NCI-H146 (cell line): ENCODE measurements around the gene DDX39A.
"Not testable (repeated sequence)": the region's sequence is repeated elsewhere in the genome, so short reads cannot be mapped to it uniquely, and the experiment has no call there.

Source experiments
- DNase-seq: peaks from one replicate; lab custom pipeline; 2025; lab: John Stamatoyannopoulos, UW

Gene DDX39A

DNA sequence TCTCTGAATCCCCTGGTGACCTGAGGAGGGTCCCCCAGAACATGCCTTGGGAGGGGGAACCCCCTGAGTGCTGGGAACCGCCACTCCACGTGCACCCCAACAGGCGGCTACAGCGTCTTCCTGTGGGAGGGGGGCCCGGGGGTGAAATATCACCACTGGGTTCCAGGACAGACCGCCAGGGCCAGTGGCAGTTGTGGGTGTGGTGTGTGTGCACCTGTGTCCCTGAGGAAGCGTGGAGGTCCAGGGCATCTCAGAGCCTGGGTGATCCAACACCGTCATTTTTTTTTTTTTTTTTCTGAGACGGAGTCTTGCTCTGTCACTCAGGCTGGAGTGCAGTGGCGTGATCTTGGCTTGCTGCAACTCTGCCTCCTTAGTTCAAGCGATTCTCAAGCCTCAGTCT is 33.6 kb downstream of the DDX39A start:
- no peak for DNase-seq

DNA sequence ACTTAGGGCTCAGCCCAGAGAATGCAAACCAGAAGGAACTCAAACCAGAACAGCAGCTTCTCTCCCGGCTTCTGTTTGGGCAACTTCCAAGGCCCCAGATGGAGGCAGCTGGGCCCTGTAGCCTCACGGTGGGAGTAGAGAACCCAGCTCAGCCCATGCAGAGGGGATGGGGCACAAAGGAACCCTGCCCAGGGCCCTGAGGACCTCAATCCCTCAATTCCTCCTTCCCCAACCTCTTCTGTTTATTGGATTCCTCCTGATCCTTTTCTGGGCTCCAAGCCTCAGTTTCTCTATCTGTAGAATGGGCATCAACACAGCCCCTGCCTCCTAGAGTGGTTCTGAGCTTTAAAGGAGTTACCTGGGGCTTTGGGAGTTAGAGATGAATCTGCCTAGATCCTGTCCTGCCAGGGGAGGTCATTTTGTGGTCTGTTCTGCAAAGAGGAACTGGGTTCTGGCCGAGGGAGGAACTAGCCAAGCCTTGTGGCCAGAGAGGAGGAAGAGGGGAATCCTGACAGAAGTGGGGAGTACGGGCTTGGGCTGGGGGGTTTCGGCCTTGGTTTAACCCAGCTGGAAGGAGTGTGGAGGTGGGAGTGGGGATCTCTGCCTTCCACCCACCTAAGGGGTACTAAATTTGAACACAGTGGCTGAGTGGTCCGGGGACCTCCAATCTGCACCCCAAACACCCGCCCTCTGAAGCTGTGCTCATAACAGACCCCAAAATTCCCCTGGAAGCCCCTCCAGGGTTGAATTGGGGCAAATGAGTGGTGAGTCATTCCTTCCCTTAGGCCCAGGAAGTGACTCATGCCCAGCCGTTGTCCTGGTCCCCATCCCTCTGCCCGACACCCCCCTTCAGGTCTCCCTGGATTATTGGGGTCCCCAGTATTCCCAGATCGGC is 35.2 kb downstream of the DDX39A start:
- DNase-seq: no peak

DNA sequence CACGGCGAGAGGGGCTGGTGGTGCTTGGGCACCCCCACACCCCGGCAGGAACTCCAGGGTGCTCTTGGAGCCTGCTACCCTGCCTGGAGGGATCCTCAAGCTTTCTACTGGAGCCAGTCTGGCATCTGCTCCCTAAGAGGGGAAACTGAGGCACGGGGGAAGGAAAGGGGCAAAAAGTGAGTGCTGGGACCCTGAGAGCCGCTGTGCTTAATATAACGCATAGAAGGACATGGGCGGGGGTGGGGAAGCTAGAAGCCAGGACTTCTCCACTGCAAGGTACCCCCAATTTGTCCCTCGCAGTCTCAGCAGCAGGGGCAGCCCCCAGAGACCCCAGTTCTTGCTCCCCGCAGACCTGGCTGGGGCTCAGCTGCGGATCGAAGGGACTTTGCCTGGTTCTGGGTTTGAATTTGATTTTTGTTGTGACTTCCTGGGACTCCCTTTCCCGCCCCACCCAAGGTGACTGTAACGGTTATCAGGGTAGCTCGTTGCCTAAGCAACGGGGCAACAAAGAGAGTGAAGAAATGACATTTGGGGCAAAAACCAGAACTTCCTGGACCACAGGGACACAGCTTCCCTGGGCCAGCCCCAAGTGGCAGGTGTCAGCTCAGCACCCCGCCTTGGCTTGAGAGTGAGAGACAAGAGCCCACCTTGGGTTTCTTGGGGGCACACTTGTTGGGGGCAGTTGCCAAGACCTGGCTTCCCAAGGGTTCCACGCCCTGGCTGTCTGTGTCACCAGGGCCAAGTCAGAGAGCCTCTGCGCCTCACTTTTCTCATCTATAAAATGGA is 37.3 kb downstream of the DDX39A start:
- DNase-seq: no peak

DNA sequence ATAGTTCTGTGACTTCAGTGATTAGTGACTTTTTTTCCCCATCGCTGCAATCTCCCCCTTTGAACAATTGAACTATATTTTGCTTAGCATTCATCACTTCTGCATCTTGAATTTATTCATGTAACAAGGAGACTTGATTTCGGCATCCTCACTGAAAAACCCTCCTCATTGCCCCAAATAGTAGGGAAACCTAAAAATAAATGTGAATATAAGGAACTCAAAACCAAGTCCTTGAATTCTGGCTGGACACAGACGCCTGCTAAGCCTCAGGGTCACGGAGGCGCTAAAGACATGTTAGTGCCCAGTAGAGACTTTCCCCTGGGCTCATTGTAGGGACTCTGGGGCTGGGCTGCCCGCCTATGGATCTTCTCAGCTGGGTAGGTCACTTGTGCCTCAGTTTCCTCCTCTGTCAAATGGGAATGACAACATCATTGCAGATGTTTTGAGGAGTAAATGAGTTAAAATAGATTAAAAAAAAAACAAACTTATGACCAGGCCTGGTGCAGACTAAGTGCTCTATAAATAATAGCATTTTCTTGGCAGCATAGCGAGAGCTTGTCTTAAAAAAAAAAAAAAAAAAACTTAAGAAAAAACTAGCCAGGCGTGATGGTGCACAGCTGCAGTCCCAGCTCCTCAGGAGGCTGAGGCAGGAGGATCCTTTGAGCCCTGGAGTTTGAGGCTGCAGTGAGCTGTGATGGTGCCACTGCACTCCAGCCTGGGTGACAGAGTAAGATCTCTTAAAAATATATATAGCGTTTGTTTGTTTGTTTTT is 39.7 kb downstream of the DDX39A start:
- DNase-seq: no peak

DNA sequence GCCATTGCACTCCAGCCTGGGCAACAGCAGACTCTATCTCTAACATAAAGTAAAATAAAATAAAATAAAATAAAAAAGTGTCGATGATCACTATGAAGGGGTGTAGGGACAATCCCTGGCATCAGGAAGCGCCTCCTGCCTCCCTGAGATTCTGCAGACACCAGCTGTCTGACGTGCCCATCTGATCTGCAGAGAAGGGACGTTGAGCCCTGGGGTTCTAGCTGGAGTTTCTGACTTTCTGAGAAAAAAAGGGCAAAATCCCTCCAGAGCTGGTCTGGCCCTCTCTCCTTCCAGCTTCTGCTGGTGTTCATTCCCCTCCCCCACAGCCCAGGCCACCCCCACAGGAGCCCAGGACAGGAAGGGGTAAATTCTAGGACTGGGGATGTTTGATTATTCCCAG is 40.3 kb downstream of the DDX39A start:
- DNase-seq: no peak

DNA sequence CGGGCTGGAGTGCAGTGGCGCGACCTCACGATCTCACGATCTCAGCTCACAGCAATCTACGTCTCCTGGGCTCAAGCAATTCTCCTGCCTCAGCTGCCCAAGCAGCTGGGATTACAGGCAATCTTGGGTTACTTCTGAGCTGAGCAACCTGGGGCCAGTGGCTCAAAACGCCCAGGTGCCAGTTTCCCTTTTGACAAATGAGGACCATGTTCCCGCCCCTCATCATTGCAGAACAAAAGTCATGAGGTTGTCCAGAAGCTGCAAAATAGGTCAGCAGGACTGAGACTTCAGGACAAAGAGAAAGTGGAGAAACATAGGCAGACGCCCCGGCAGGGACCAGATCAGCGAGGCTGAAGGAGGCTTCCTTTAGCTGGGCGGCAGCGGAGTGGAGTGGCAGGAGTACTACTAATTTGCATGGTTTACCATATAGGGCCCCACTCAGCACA is 41.2 kb downstream of the DDX39A start:
- DNase-seq: no peak

DNA sequence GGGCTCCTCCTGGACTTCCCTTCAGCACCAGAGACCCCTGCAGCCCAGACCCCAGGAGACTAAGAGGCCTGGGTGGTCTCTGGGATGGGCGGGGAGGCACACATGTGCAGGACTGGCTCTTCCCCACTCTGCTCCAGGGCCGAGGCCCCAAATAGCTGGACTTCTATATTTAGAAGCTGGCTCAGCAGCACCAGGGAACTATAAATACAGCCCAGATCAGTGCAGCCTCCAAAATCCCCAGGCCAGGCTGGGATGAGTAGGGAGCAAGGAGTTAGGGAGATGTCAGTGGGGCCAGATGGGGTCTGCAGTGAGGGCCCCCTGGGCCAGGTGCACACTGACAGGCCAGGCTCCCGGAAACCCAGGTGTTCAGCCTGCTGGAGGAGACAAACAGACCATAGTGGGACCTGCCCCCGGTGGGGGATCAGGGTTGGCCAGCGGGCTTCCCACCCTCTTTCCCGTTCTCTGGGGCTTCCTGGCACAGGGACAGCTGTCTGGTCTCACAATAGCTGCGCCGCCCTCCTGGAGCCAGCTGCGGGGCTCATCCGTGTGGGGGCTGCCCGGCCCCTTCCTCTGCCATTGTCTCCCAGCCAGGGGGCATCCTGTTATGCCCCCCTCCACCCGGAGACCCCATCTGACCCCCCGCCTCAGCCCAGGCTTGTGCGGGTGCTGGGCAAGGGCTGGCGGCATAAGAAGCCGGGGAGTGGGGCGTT is 43.4 kb downstream of the DDX39A start:
- peak; percentile 16 for DNase-seq

DNA sequence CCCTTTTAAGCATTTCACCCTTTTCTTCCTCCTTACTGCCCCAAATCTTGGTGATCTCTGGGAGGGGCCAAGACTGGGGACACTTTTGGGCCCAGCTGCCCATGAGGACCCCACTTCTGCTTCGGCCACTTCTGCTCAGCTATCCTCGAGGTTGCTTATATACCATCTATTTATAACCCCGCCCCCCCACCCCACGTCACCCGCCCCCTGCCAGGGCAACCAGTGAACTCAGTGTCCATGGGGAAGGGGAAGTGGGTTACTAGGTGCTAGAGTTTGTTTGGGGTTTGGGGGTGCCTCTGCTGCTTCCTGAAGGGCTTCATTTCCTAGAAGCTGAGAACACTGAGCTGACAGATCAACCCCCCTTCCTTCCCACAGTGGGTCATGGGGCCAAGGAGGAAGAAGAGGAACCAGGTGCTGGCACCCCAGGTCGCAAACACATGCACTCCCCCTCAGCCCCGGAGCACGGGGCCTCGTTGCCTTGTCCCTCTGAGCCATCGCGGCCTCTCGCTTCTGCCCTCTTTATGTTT is 44.0 kb downstream of the DDX39A start:
- no peak for DNase-seq

DNA sequence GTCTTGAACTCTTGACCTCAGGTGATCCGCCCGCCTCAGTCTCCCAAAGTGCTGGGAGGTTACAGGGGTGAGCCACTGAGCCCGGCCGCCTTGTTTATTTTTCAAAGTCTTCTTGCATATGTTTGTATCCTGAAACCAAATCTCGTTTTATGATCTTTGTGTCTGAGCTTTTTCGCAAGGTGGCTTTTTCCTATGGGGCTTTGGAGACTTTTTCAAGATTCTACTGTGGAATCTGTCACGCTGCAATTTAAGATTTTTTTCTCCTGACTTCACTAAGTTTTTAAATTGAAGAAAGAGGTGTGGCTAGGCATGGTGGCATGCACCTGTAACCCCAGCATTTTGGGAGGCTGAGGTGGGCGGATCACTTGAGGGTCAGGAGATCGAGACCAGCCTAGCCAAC is 44.8 kb downstream of the DDX39A start:
- DNase-seq: not testable (repeated sequence)

DNA sequence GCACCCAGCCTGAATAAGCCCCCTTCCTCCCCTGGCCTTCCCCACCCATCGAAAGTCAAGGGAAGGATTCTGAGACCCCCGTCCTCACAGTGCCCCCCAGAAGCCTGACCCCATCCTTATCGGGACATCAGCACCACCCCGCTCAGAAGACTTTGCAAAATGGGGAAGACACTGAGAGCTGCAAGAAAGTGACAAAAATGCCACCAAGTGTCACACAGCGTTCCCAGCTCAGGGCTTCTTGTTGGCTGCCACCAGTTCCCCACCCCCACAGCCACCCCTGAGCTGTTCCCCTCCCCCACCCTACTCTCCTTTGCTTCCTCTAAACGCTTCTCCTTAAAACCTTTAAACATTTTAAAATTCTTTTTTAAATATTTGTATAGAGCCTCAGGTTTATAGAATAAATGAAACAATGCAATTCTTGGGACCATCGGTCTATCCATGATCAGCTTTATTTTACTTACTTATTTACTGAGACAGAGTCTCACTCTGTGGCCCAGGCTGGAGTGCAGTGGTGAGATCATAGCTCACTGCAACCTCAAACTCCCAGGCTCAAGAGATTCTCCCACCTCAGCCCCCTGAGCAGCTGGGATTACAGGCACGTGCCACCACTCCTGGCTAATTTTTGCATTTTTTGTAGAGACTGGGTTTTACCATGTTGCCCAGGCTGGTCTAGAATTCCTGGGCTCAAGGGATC is 46.6 kb downstream of the DDX39A start:
- not testable (repeated sequence) for DNase-seq

DNA sequence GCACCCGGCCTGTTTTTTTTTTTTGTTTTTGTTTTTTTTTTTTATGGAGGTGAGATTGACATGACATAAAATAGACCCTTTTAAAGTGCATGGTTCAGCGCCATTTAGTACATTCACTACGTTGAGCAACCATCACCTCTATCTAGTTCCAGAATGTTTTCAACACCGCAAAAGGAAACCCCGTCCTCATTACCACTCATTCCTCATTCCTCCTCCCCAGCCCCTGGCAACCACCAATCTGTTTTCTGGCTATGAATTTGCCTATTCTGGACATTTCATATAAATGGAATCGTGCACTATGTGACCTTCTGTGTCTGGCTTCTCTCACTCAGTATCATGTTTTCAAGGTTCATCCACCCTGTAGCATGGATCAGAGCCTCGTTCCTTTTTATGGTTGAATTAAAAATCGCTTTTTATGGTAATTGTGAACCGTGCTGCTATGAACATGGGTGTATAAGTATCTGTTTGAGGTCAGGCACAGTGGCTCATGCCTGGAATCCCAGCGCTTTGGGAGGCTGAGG is 47.8 kb downstream of the DDX39A start:
- DNase-seq: no peak

DNA sequence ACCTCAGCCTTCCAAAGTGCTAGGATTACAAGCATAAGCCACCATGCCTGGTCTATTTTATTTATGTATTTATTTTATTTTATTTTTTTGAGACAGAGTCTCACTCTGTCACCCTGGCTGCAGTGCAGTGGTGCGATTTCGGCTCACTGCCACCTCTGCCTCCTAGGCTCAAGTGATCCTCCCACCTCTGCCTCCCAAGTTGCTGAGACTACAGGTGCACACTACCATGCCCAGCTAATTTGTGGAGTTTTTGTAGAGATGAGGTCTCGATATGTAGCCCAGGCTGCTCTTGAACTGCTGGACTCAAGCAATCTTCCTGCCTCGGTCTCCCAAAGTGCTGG is 48.2 kb downstream of the DDX39A start:
- no peak for DNase-seq

DNA sequence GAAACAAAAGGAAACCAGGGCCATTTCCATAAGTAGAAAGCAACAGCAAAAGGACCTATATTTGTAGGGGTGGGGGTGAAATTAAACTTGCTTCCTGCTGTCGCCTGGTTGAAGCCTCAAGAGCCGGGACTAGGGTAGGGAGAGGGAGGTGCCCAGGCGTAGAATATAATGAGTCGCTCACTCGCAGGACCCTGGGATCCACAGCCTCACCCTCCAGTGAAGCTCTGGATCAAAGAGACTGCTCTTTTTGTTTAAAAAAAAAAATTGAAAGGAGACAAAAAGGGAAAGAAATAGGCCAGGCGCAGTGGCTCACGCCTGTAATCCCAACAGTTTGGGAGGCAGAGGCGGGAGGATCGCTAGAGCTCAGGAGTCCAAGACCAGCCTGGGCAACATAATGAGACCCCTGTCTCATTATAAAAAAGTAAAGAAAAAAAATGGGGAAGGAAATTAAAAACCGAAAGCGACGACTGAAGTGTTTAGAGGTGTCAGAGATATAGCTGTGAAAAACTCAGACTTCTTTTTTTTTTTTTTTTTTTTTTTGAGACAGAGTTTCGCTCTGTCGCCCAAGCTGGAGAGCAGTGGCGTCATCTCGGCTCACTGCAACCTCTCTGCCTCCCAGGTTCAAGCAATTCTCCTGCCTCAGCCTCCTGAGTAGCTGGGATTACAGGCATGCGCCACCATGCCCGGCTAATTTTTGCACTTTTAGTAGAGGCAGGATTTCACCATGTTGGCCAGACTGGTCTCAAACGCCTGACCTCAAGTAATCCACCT is 48.8 kb downstream of the DDX39A start:
- DNase-seq: no peak

DNA sequence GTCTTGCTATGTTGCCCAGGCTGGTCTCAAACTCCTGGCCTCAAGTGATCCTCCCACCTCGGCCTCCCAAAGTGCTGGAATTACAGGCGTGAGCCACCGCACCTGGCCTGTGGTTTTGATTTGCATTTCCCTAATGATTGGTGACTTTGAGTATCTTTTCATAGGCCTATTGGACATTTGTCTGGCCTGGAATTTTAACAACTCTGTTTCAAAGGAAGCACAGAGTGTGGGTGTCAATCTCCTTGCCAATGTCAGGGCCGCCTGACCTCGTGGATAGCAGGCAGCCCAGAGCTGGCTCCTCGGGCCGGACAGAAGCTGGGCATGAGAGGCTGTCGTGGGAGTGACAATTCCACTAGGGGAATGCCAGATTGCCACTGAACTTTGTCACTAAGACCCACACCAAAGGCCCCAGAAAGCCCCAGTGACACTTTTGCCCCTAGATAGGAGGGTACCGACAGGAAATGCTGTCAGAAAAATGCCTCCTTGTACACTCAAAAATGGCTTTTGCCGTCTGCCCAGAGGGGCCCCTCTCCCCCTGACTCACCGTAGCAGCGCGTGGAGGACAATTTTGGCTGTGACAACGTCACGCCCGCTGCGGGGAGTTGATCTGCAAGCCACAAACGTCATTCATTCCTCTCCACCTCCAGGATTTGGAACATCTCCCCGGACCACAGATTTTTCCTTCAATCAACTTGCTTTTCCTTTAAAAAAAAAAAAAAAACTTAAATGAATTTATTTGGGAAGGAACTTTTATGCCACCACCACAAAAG is 49.6 kb downstream of the DDX39A start:
- no peak for DNase-seq

DNA sequence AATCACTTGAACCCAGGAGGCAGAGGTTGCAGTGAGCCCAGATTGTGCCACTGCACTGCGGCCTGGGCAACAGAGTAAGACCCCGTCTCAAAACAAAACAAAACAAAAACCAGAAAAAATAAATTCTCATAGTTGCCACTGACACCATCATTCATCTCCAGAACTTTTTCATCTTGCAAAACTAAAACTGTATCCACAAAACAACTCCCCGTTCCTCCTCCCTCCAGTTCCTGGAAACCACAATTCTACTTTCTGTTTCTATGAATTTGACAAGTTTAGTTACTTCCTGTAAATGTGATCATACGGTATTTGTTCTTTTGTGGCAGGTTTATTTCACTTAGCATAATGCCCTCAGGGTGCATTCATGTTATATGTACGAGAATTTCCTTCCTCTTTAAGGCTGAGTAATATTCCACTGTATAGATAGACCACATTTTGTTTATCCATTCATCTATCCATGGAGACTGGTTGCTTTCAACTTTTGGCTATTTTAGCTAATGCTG is 51.1 kb downstream of the DDX39A start:
- DNase-seq: no peak

DNA sequence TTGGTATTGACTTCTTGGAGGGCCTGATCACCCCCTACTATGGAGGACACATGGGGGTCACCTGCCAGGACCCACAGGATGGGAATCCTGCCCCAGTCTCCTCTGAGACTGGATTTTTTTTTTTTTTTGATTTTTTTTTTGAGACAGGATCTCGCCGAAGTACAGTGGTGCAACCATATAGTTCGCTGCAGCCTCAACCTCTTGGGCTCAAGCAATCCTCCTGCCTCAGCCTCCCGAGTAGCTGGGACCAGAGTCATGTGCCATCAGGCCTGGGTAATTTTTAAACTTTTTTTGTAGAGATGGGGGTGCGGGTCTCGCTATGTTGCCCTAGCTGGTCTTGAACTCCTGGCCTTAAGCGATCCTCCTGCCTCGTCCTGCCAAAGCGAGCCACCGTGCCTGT is 52.1 kb downstream of the DDX39A start:
- no peak for DNase-seq

DNA sequence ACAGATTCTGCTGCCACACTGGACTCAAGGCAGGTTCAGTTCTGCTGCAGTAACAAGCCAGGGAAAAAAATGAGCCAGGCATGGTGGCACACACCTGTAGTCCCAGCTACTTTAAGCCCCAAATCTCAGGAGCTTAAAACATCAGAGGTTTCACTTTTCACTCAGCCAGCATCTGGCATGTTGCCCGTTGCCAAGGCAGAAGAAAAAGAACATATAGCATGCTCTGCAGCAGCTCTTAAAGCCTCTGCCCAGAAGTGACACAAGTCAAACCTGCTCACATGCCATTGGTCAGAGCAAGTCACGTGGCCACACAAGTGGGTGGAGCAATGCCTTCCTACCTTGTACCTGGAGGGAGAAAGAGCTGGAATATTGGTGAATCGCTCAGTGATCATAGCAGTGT is 52.6 kb downstream of the DDX39A start:
- peak; percentile 69 for DNase-seq

DNA sequence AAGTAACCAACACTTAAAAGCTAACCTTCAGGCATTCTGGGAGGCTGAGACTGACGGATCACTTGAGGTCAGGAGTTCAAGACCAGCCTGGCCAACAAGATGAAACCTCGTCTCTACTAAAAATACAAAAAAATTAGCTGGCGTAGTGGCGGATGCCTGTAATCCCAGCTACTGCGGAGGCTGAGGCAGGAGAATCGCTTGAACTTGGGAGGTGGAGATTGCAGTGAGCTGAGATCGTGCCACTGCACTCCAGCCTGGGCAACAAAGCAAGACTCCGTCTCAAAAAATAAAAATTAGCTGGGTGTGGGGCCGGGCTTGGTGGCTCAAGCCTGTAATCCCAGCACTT is 55.1 kb downstream of the DDX39A start:
- not testable (repeated sequence) for DNase-seq
